Prostate gland (tissue), 2 donors: ENCODE data around the gene RCL1.

Experiments
- CTCF ChIP-seq, 4 experiments: fragments of 200-600 bp in 2 of 4; fragments of 450-650 bp in 2 of 4; sonication (generic) in 2 of 4; IDR thresholded peaks; 1 replicate in 3 of 4; 2 replicates in 1 of 4; pipeline ENCODE4 v1.5.1; 2016 to 2019; ENCODE audit warnings: antibody characterized with exemption in 4 of 4, mild to moderate bottlenecking in 2 of 4, moderate library complexity in 2 of 4
- POLR2A ChIP-seq: fragments of 450-650 bp; IDR thresholded peaks from one replicate; pipeline ENCODE4 v1.6.1; 2016; ENCODE audit warnings: antibody characterized with exemption, mild to moderate bottlenecking

- TF ChIP-seq CTCF (IDR thresholded peaks at IDR 0.05) (no peak), POLR2A (no peak)
These were observed 90.7 kb downstream of the RCL1 start for GRCh38 chr9:4883326-4883873.
